GM12878 (cell line): Measurements from ENCODE around the gene GJB1. TPM values are rescaled to one million over a fixed set of nuclear protein-coding genes. Genes with fewer than 3 reads are reported as not detected.

Experiments used
- ATAC-seq: fragments of 200-7000 bp; cut with Tn5 transposase; 3 replicates; pipeline ENCODE4 v1.9.1; 2020; ENCODE audit warnings: mild to moderate bottlenecking, moderate library complexity
- BruUV-seq: library from RNA; stranded (reverse); fragments of 400-500 nt; replicated peaks from 2 replicates; lab custom pipeline; 2021; lab: Mats Ljungman, UMichigan
- CTCF ChIA-PET: fragments of 300-600 bp; sonication (Branson Sonifier 250); formaldehyde crosslinking; extraction: SDS; loops from one replicate; lab custom pipeline; 2021; ENCODE audit warnings: inconsistent platforms; lab: Yijun Ruan, JAX
- POLR2A ChIA-PET: fragments of 350-600 bp; formaldehyde crosslinking; extraction: SDS; loops from one replicate; lab custom pipeline; 2021; ENCODE audit warnings: inconsistent platforms; lab: Charles Lee
- RAD21 ChIA-PET: fragments of 300-600 bp; sonication (Branson Sonifier 250); formaldehyde crosslinking; loops from one replicate; lab custom pipeline; 2023; ENCODE audit warnings: antibody characterized with exemption; ENCODE audit not compliant: unreplicated experiment; lab: Charles Lee
- SMC1A ChIA-PET: fragments of 300-600 bp; sonication (Branson Sonifier 250); formaldehyde crosslinking; loops from one replicate; lab custom pipeline; 2023; ENCODE audit not compliant: unreplicated experiment, uncharacterized antibody; lab: Charles Lee
- DNase-seq: peaks from one replicate; pipeline ENCODE4 v3.0.0-alpha.2; 2011; ENCODE audit warnings: low read depth, low spot score
- FAIRE-seq: peaks from 3 replicates; lab custom pipeline; 2011; peaks lifted over from hg19 to GRCh38; lab: Jason Lieb, UNC
- H2AFZ ChIP-seq: 2 replicates; pipeline ENCODE4 v1.6.0; 2011; ENCODE audit warnings: low read depth, low read length, control low read depth; ENCODE audit not compliant: control insufficient read depth
- H3K27ac ChIP-seq: 2 replicates; pipeline ENCODE4 v1.5.1; 2011; ENCODE audit warnings: control low read depth; ENCODE audit not compliant: control insufficient read depth, insufficient read depth
- H3K27me3 ChIP-seq, 2 experiments: replicated peaks in 1 of 2; 2 replicates each; pipeline versions ENCODE4 v1.6.0 to v1.6.1; 2011; ENCODE audit warnings: low read length in 1 of 2; ENCODE audit not compliant: control insufficient read depth in 2 of 2, insufficient read depth in 2 of 2
- H3K36me3 ChIP-seq, 2 experiments: 2 replicates each; pipeline ENCODE4 v1.5.1; 2011; ENCODE audit warnings: low read length in 1 of 2; ENCODE audit not compliant: control insufficient read depth in 2 of 2, insufficient read depth in 2 of 2
- H3K4me1 ChIP-seq: 2 replicates; pipeline ENCODE4 v1.6.1; 2011; ENCODE audit warnings: mild to moderate bottlenecking, low read length, moderate library complexity, mixed read lengths; ENCODE audit not compliant: control insufficient read depth, insufficient read depth
- H3K4me2 ChIP-seq: 2 replicates; pipeline ENCODE4 v1.6.0; 2011; ENCODE audit warnings: control low read depth; ENCODE audit not compliant: control insufficient read depth, insufficient read depth
- H3K4me3 ChIP-seq: fragments of 200-600 bp; sonication (generic); 2 replicates; pipeline ENCODE4 v1.5.1; 2016
- H3K79me2 ChIP-seq: 2 replicates; pipeline ENCODE4 v1.6.0; 2011; ENCODE audit warnings: low read length; ENCODE audit not compliant: control insufficient read depth, insufficient read depth
- H3K9ac ChIP-seq: 2 replicates; pipeline ENCODE4 v1.8.0; 2011; ENCODE audit warnings: low read length, control low read depth, mixed read lengths; ENCODE audit not compliant: control insufficient read depth, insufficient read depth
- H3K9me3 ChIP-seq: replicated peaks from 3 replicates; pipeline ENCODE4 v1.5.1; 2011; ENCODE audit warnings: mild to moderate bottlenecking, low read length; ENCODE audit not compliant: control insufficient read depth, insufficient read depth
- H4K20me1 ChIP-seq: 2 replicates; pipeline ENCODE4 v1.6.0; 2011; ENCODE audit not compliant: control insufficient read depth, insufficient read depth
- ASH2L ChIP-seq: fragments of 300-600, 200-600 bp; sonication (generic); IDR thresholded peaks from 2 replicates; pipeline ENCODE4 v1.6.1; 2017; ENCODE audit warnings: low read depth, mild to moderate bottlenecking, borderline replicate concordance
- ATF7 ChIP-seq: fragments of 450-650 bp; IDR thresholded peaks from 2 replicates; pipeline ENCODE4 v1.6.1; 2016; ENCODE audit warnings: low read depth, mild to moderate bottlenecking
- CEBPB ChIP-seq, 2 experiments: fragments of 150-350 bp in 1 of 2; IDR thresholded peaks; 2 replicates each; pipeline ENCODE4 v1.6.1; 2012 to 2014; ENCODE audit warnings: low read depth in 2 of 2, low read length in 2 of 2, borderline replicate concordance in 1 of 2, inconsistent platforms in 1 of 2
- CHD2 ChIP-seq: IDR thresholded peaks from 2 replicates; pipeline ENCODE4 v1.6.1; 2011; ENCODE audit warnings: low read depth, low read length, improper control_type of control experiment, borderline replicate concordance
- CHD4 ChIP-seq: fragments of 200-600 bp; sonication (generic); IDR thresholded peaks from 2 replicates; pipeline ENCODE4 v1.6.1; 2016; ENCODE audit warnings: mild to moderate bottlenecking
- E2F8 ChIP-seq: fragments of 450-650 bp; IDR thresholded peaks from 2 replicates; pipeline ENCODE4 v1.6.1; 2018; ENCODE audit warnings: mild to moderate bottlenecking, low read depth, moderate library complexity; ENCODE audit not compliant: partially characterized antibody
- EED ChIP-seq: sonication (generic); IDR thresholded peaks from 2 replicates; pipeline ENCODE4 v1.6.1; 2016; ENCODE audit warnings: antibody characterized with exemption, low read depth
- ESRRA ChIP-seq: IDR thresholded peaks from 2 replicates; pipeline ENCODE4 v1.6.1; 2012; ENCODE audit warnings: mild to moderate bottlenecking, low read length, improper control_type of control experiment
- GABPA ChIP-seq: IDR thresholded peaks from 2 replicates; pipeline ENCODE4 v1.6.1; 2014; ENCODE audit warnings: antibody characterized with exemption, low read depth, mild to moderate bottlenecking, inconsistent platforms
- HDGF ChIP-seq: fragments of 450-650 bp; IDR thresholded peaks from 2 replicates; pipeline ENCODE4 v1.6.1; 2016; ENCODE audit warnings: antibody characterized with exemption
- LARP7 ChIP-seq: fragments of 450-650 bp; IDR thresholded peaks from 2 replicates; pipeline ENCODE4 v1.6.1; 2017; ENCODE audit warnings: mild to moderate bottlenecking
- NFYB ChIP-seq: IDR thresholded peaks from 2 replicates; pipeline ENCODE4 v1.6.1; 2011; ENCODE audit warnings: low read depth, mild to moderate bottlenecking, low read length, improper control_type of control experiment, moderate library complexity; ENCODE audit not compliant: insufficient read depth
- NRF1 ChIP-seq: conservative IDR thresholded peaks from 2 replicates; pipeline ENCODE4 v1.6.1; 2011; ENCODE audit warnings: mild to moderate bottlenecking, low read depth, low read length, improper control_type of control experiment
- RAD21 ChIP-seq: IDR thresholded peaks from 2 replicates; pipeline ENCODE4 v1.6.1; 2011; ENCODE audit warnings: mild to moderate bottlenecking, low read depth, low read length, moderate library complexity; ENCODE audit not compliant: insufficient read depth
- RB1 ChIP-seq: fragments of 450-650 bp; formaldehyde crosslinking; IDR thresholded peaks from 2 replicates; pipeline ENCODE4 v1.6.1; 2017; ENCODE audit warnings: mild to moderate bottlenecking, borderline replicate concordance
- RCOR1 ChIP-seq: conservative IDR thresholded peaks from 2 replicates; pipeline ENCODE4 v1.6.1; 2012; ENCODE audit warnings: low read depth, low read length, improper control_type of control experiment
- RELA ChIP-seq: fragments of 450-650 bp; IDR thresholded peaks from 2 replicates; pipeline ENCODE4 v1.8.0; 2014; ENCODE audit warnings: borderline replicate concordance; ENCODE audit not compliant: partially characterized antibody
- SIN3A ChIP-seq: IDR thresholded peaks from 2 replicates; pipeline ENCODE4 v1.6.1; 2012; ENCODE audit warnings: low read depth, low read length, improper control_type of control experiment
- SRF ChIP-seq, 2 experiments: IDR thresholded peaks; 2 replicates each; pipeline ENCODE4 v1.6.1; 2011; ENCODE audit warnings: low read depth in 2 of 2, low read length in 2 of 2, mild to moderate bottlenecking in 1 of 2, moderate library complexity in 1 of 2
- STAT3 ChIP-seq: IDR thresholded peaks from 2 replicates; pipeline ENCODE4 v1.6.1; 2011; ENCODE audit warnings: low read depth, low read length, improper control_type of control experiment
- TAF1 ChIP-seq: IDR thresholded peaks from 2 replicates; pipeline ENCODE4 v1.6.1; 2011; ENCODE audit warnings: mild to moderate bottlenecking, low read depth, low read length, borderline replicate concordance
- USF2 ChIP-seq: IDR thresholded peaks from 2 replicates; pipeline ENCODE4 v1.6.1; 2011; ENCODE audit warnings: low read depth, low read length, improper control_type of control experiment, borderline replicate concordance
- WGBS: methylation state at CpG from one replicate; pipeline ENCODE4 v1.1.6; 2016; ENCODE audit warnings: low lambda C conversion rate; ENCODE audit not compliant: insufficient replicate concordance, insufficient coverage; ENCODE audit errors: missing lambda C conversion rate; 5-methylcytosine and 5-hydroxymethylcytosine counted together
- in situ Hi-C: fragments of 300-500 bp; cut with MboI; formaldehyde crosslinking; loops from 9 replicates; pipeline ENCODE4 v1.14.3; 2018; ENCODE audit warnings: mixed read lengths
- intact Hi-C: fragments of 100-400 bp; cut with micrococcal nuclease; formaldehyde crosslinking; loops from one replicate; pipeline ENCODE4 v1.14.2; 2022; ENCODE audit not compliant: unreplicated experiment
- polyA plus RNA-seq, 11 experiments: library from polyadenylated mRNA; depleted of rRNA in 4 of 11; unstranded in 6 of 11; stranded (reverse) in 5 of 11; fragments of >200 nt; fragmentation: Nextera tagmentation in 4 of 11; fragmentation: Illumina TruSeq in 1 of 11; extraction: Ambion mirVana in 4 of 11; extraction: Trizol in 1 of 11; gene quantifications; 1 replicate in 1 of 11; 2 replicates in 10 of 11; pipeline versions ENCODE4 v1.2.1 to v1.2.3, GENCODE V29; 2011 to 2016; ENCODE audit warnings: inconsistent platforms in 2 of 11, missing spikeins in 2 of 11, low read depth in 1 of 11
- total RNA-seq, 4 experiments: library from RNA; depleted of rRNA in 3 of 4; stranded (reverse); fragments of >200 nt in 3 of 4; fragmentation: Illumina TruSeq in 1 of 4; extraction: Trizol in 1 of 4; gene quantifications; 2 replicates each; pipeline versions ENCODE4 v1.2.1 to v1.2.3, GENCODE V29; 2013 to 2021

Gene GJB1
- total and polyA plus RNA-seq, 10 of the 15 experiments (the other 5 are each of a cell fraction or from before 2014, with no cell fraction given): not detected

GRCh38 chrX:71245159-71245558 lies 22.1 kb downstream of the GJB1 start (continued):
- no peak for TF ChIP-seq NFYB
- TF ChIP-seq E2F8: no peak
- no peak for TF ChIP-seq ASH2L
- no peak for TF ChIP-seq NRF1
- no peak for TF ChIP-seq GABPA
- TF ChIP-seq, all 136 proteins: peak for 0

- BruUV-seq: no TSS peak
- Histone ChIP-seq H3K4me1 (peaks cover 6% of the 10 kb centered on the region; the same call in 1 of the 2 replicates), H3K4me3 (no peak overlapping the region), H3K27ac (no peak overlapping the region), H4K20me1 (no peaks in the 10 kb centered on the region), H3K79me2 (peaks cover 13% of the 10 kb centered on the region), H3K36me3 (peaks cover 2 to 5% of the 10 kb centered on the region in 2 experiments; a peak in 3 of 4 replicates), H2AFZ (no peak overlapping the region), H3K4me2 (0 out of 2 replicates have a peak overlapping the region, but pooled peaks have one; percentile 30), H3K27me3 (no peaks in the 10 kb centered on the region), H3K9me3 (no peaks in the 10 kb centered on the region), H3K9ac (no peak overlapping the region)
- TF ChIP-seq RELA (no peak), ATF7 (no peak), LARP7 (no peak), USF2 (no peak), CHD4 (no peak), CHD2 (no peak), RB1 (no peak), RAD21 (no peak), SIN3A (no peak), TAF1 (no peak), HDGF (no peak), EED (no peak), STAT3 (no peak), RCOR1 (no peak), SRF (IDR thresholded peaks at IDR 0.05; ENCODE audit: low read depth in 2 of 2, low read length in 2 of 2) (no peak), CEBPB (IDR thresholded peaks at IDR 0.05; ENCODE audit: borderline replicate concordance in 1 of 2, low read depth in 2 of 2, low read length in 2 of 2) (no peak), ESRRA (no peak)
- intact Hi-C loops (loop anchor here (5.0 kb wide), 1 partner anchor 69 kb away; no protein-coding TSS in a partner anchor), in situ Hi-C loops (no loop called here)
- no peak for ATAC-seq
- WGBS: 65% methylated on average over 9 of the region's 9 CpGs
- ChIA-PET SMC1A (no interaction called here), POLR2A (interaction anchor here (0.9 kb wide), 1 partner anchor 53 kb away, joined by 3 read pairs; no protein-coding TSS in a partner anchor), CTCF (interaction anchor here (0.5 to 0.9 kb wide), 2 partner anchors 32 to 94 kb away, joined by 3 read pairs; partner anchors contain the start of gene NONO), RAD21 (no interaction called here)
- DNase-seq: no peak
- no peak for FAIRE-seq
Measured at GRCh38 chrX:71250841-71251240, 27.8 kb downstream of the GJB1 start.
